Measurements from ENCODE around the gene PCSK6. TPM values are rescaled to one million over a fixed set of nuclear protein-coding genes. Genes with fewer than 3 reads are reported as not detected.
"Not testable (repeated sequence)": the region's sequence is repeated elsewhere in the genome, so short reads cannot be mapped to it uniquely, and the experiment has no call there.

Gene PCSK6
- total RNA-seq, 1 donor from 2014 or later: 3.8 TPM

- no peak overlapping the region for H3K27ac Mint-ChIP-seq (ENCODE audit: unreplicated experiment)
- no peak overlapping the region for H3K4me3 Mint-ChIP-seq (ENCODE audit: unreplicated experiment)
- H3K4me1 Mint-ChIP-seq (ENCODE audit: low read depth, unreplicated experiment): no peaks in the 10 kb centered on the region
- peaks cover 3% of the 10 kb centered on the region for H3K36me3 Mint-ChIP-seq (ENCODE audit: unreplicated experiment)
- no peaks in the 10 kb centered on the region for H3K27me3 Mint-ChIP-seq (ENCODE audit: unreplicated experiment)
- no peak for DNase-seq
- TF ChIP-seq CTCF (IDR thresholded peaks at IDR 0.05; ENCODE audit: partially characterized antibody, unreplicated experiment): no peak
- no peaks in the 10 kb centered on the region for H3K9me3 Mint-ChIP-seq (ENCODE audit: unreplicated experiment)
These were observed 142.1 kb downstream of the PCSK6 start for GRCh38 chr15:101347454-101347853.

GRCh38 chr15:101346928-101347327 lies 142.6 kb downstream of the PCSK6 start:
- TF ChIP-seq CTCF (IDR thresholded peaks at IDR 0.05; ENCODE audit: partially characterized antibody, unreplicated experiment): no peak
- DNase-seq: no peak
- no peaks in the 10 kb centered on the region for H3K27me3 Mint-ChIP-seq (ENCODE audit: unreplicated experiment)
- H3K4me1 Mint-ChIP-seq (ENCODE audit: low read depth, unreplicated experiment): no peaks in the 10 kb centered on the region
- H3K27ac Mint-ChIP-seq (ENCODE audit: unreplicated experiment): no peak overlapping the region
- H3K9me3 Mint-ChIP-seq (ENCODE audit: unreplicated experiment): no peaks in the 10 kb centered on the region
- H3K4me3 Mint-ChIP-seq (ENCODE audit: unreplicated experiment): no peak overlapping the region
- no peaks in the 10 kb centered on the region for H3K36me3 Mint-ChIP-seq (ENCODE audit: unreplicated experiment)

GRCh38 chr15:101342056-101342455 lies 147.5 kb downstream of the PCSK6 start:
- TF ChIP-seq CTCF (IDR thresholded peaks at IDR 0.05; ENCODE audit: partially characterized antibody, unreplicated experiment): no peak
- Mint-ChIP-seq H3K27ac (ENCODE audit: unreplicated experiment) (no peak overlapping the region), H3K27me3 (ENCODE audit: unreplicated experiment) (no peaks in the 10 kb centered on the region), H3K4me1 (ENCODE audit: low read depth, unreplicated experiment) (no peaks in the 10 kb centered on the region), H3K4me3 (ENCODE audit: unreplicated experiment) (no peak overlapping the region), H3K9me3 (ENCODE audit: unreplicated experiment) (no peaks in the 10 kb centered on the region), H3K36me3 (ENCODE audit: unreplicated experiment) (no peaks in the 10 kb centered on the region)
- DNase-seq: no peak

- TF ChIP-seq CTCF (IDR thresholded peaks at IDR 0.05; ENCODE audit: partially characterized antibody, unreplicated experiment): no peak
- no peak for DNase-seq
- no peak overlapping the region for H3K27ac Mint-ChIP-seq (ENCODE audit: unreplicated experiment)
- no peaks in the 10 kb centered on the region for H3K27me3 Mint-ChIP-seq (ENCODE audit: unreplicated experiment)
- H3K4me3 Mint-ChIP-seq (ENCODE audit: unreplicated experiment): no peak overlapping the region
- no peaks in the 10 kb centered on the region for H3K4me1 Mint-ChIP-seq (ENCODE audit: low read depth, unreplicated experiment)
- no peaks in the 10 kb centered on the region for H3K36me3 Mint-ChIP-seq (ENCODE audit: unreplicated experiment)
- H3K9me3 Mint-ChIP-seq (ENCODE audit: unreplicated experiment): no peaks in the 10 kb centered on the region
These were observed 150.9 kb downstream of the PCSK6 start for GRCh38 chr15:101338502-101339057.

- H3K36me3 Mint-ChIP-seq (ENCODE audit: unreplicated experiment): no peaks in the 10 kb centered on the region
- H3K4me3 Mint-ChIP-seq (ENCODE audit: unreplicated experiment): no peak overlapping the region
- H3K27me3 Mint-ChIP-seq (ENCODE audit: unreplicated experiment): peaks cover 2% of the 10 kb centered on the region
- H3K27ac Mint-ChIP-seq (ENCODE audit: unreplicated experiment): no peak overlapping the region
- DNase-seq: no peak
- H3K9me3 Mint-ChIP-seq (ENCODE audit: unreplicated experiment): no peaks in the 10 kb centered on the region
- no peak for TF ChIP-seq CTCF (IDR thresholded peaks at IDR 0.05; ENCODE audit: partially characterized antibody, unreplicated experiment)
- H3K4me1 Mint-ChIP-seq (ENCODE audit: low read depth, unreplicated experiment): no peaks in the 10 kb centered on the region
These were observed 151.5 kb downstream of the PCSK6 start for GRCh38 chr15:101337976-101338375.

- H3K9me3 Mint-ChIP-seq (ENCODE audit: unreplicated experiment); H3K4me3 Mint-ChIP-seq (ENCODE audit: unreplicated experiment); H3K27me3 Mint-ChIP-seq (ENCODE audit: unreplicated experiment); DNase-seq; H3K4me1 Mint-ChIP-seq (ENCODE audit: low read depth, unreplicated experiment); H3K36me3 Mint-ChIP-seq (ENCODE audit: unreplicated experiment); H3K27ac Mint-ChIP-seq (ENCODE audit: unreplicated experiment): not testable (repeated sequence)
These were observed 155.4 kb downstream of the PCSK6 start for GRCh38 chr15:101333907-101334789.

All from glutamatergic neuron (in vitro differentiated cells).